ENCODE results near the gene DUSP22. TPM values are rescaled to one million over a fixed set of nuclear protein-coding genes. Genes with fewer than 3 reads are reported as not detected.

Gene DUSP22
- total and polyA plus RNA-seq, 9 of the 15 experiments (the other 6 are each of a cell fraction or from before 2014, with no cell fraction given) = 9.3 to 19.4 (median 11.8) TPM

GRCh38 chr6:291697-292505 lies at the start of gene DUSP22 (continued):
- TF ChIP-seq ZNF212 (CRISPR knock-in tag; IDR thresholded peaks at IDR 0.05) (no peak), MECOM (CRISPR knock-in tag; IDR thresholded peaks at IDR 0.05) (0 out of 2 replicates have a peak, but pooled peaks have one; percentile 5), ZBTB7A (IDR thresholded peaks at IDR 0.05; ENCODE audit: borderline replicate concordance, control insufficient read depth, low read depth, low read length) (peak; percentile 96), ZNF12 (CRISPR knock-in tag; IDR thresholded peaks at IDR 0.05) (no peak), POLR2H (tag; IDR thresholded peaks at IDR 0.05; ENCODE audit: low read depth) (0 out of 2 replicates have a peak, but pooled peaks have one; percentile 56), JUN (IDR thresholded peaks at IDR 0.05; ENCODE audit: borderline replicate concordance, low read depth, low read length) (0 out of 2 replicates have a peak, but pooled peaks have one; percentile 6), JUN (CRISPR knock-in tag; IDR thresholded peaks at IDR 0.05; ENCODE audit: borderline replicate concordance) (no peak), ZBTB1 (CRISPR knock-in tag; IDR thresholded peaks at IDR 0.05; ENCODE audit: borderline replicate concordance, low read depth) (no peak), ZNF57 (CRISPR knock-in tag; IDR thresholded peaks at IDR 0.05) (0 out of 2 replicates have a peak, but pooled peaks have one; percentile 30), ZFX (CRISPR knock-in tag; IDR thresholded peaks at IDR 0.05) (peak; percentile 95), CTBP1 (IDR thresholded peaks at IDR 0.05; ENCODE audit: borderline replicate concordance) (peak; percentile 82), ZNF324 (CRISPR knock-in tag; IDR thresholded peaks at IDR 0.05) (0 out of 2 replicates have a peak, but pooled peaks have one; percentile 42), FOXP1 (CRISPR knock-in tag; IDR thresholded peaks at IDR 0.05) (0 out of 2 replicates have a peak, but pooled peaks have one; percentile 38), SAFB (IDR thresholded peaks at IDR 0.05; ENCODE audit: borderline replicate concordance, low read depth, low read length) (peak; percentile 55; the same call in 1 of the 2 replicates), PHF20 (IDR thresholded peaks at IDR 0.05; ENCODE audit: partially characterized antibody) (peak; percentile 78), SAP30 (IDR thresholded peaks at IDR 0.05; ENCODE audit: borderline replicate concordance, insufficient read depth, low read depth, low read length, poor library complexity, severe bottlenecking) (peak; percentile 27), CEBPB (tag; IDR thresholded peaks at IDR 0.05) (no peak), HIVEP1 (CRISPR knock-in tag; IDR thresholded peaks at IDR 0.05) (peak; percentile 78; the same call in 1 of the 2 replicates), CHD2 (IDR thresholded peaks at IDR 0.05; ENCODE audit: low read depth, low read length) (0 out of 2 replicates have a peak, but pooled peaks have one; percentile 10), ETV5 (CRISPR knock-in tag; IDR thresholded peaks at IDR 0.05; ENCODE audit: low read depth) (no peak), ATF7 (IDR thresholded peaks at IDR 0.05) (peak; percentile 16; the same call in 1 of the 2 replicates), MAZ (CRISPR knock-in tag; conservative IDR thresholded peaks at IDR 0.05 in 1 of 2, IDR thresholded peaks at IDR 0.05 in 1 of 2) (peak; percentile 39 to 51; a peak in 2 of 4 replicates), HDAC1 (IDR thresholded peaks at IDR 0.05) (peak in 1 of 2 experiments; percentile 64; a peak in 2 of 4 replicates), E2F6 (IDR thresholded peaks at IDR 0.05; ENCODE audit: borderline replicate concordance in 1 of 2, extremely low read depth in 1 of 2, insufficient read depth in 1 of 2, insufficient read length in 1 of 2, low read depth in 1 of 2, low read length in 1 of 2, poor library complexity in 1 of 2, severe bottlenecking in 1 of 2) (peak in 1 of 2 experiments; percentile 81), FIP1L1 (IDR thresholded peaks at IDR 0.05; ENCODE audit: low read depth, low read length, poor library complexity, severe bottlenecking) (no peak), PHB (CRISPR knock-in tag; IDR thresholded peaks at IDR 0.05) (0 out of 2 replicates have a peak, but pooled peaks have one; percentile 17), CBX1 (IDR thresholded peaks at IDR 0.05; ENCODE audit: low read depth) (peak; percentile 54; the same call in 1 of the 2 replicates)
